GM19455 (cell line): Measurements from ENCODE around the gene WWTR1.
A peak's percentile ranks its signal among the peaks of the same experiment; 100 is the strongest.

Experiments used
- ATAC-seq: cut with Tn5 transposase; IDR thresholded peaks from one replicate; pipeline ENCODE4 v1.9.1; 2021; ENCODE audit not compliant: unreplicated experiment

Gene WWTR1

DNA sequence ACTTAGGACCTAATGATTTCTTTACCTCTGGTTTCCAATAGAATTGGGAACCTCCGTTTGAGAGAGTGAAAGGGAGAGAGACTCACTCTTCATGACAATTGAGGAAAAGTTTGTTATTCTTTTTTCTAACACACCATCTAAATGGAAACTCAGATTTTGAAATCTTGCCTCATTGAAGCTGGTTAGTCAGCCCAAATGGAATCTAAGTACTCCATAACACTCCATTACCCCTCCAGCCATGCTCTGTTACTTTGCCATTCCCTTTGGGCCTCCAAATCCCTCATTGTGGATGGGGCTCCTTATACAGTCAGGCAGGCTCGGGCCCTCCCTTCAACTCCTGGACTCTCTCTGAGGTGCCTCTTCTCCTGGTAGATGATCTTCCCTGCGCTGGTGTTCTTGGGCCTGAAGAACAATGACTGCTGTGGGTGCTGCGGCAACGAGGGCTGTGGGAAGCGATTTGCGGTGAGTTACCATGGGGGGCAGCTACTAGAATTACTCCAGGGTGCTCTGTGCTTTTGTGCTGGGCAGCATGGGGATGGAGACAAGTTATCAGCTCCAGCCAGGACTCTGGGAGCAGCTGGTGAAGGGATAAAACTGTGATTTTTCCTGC lies 182.3 kb downstream of the WWTR1 start:
- no peak for ATAC-seq

- ATAC-seq, result no peak
These were observed 183.5 kb downstream of the WWTR1 start, which contains the start of gene TM4SF4 for GRCh38 chr3:149474250-149474817. Gene TM4SF4, plus strand, starts transcription at chr3:149474697. Its CDS starts 181 bp downstream, at chr3:149474878.

- no peak for ATAC-seq
These were observed 184.2 kb downstream of the WWTR1 start for GRCh38 chr3:149473357-149474249.

DNA sequence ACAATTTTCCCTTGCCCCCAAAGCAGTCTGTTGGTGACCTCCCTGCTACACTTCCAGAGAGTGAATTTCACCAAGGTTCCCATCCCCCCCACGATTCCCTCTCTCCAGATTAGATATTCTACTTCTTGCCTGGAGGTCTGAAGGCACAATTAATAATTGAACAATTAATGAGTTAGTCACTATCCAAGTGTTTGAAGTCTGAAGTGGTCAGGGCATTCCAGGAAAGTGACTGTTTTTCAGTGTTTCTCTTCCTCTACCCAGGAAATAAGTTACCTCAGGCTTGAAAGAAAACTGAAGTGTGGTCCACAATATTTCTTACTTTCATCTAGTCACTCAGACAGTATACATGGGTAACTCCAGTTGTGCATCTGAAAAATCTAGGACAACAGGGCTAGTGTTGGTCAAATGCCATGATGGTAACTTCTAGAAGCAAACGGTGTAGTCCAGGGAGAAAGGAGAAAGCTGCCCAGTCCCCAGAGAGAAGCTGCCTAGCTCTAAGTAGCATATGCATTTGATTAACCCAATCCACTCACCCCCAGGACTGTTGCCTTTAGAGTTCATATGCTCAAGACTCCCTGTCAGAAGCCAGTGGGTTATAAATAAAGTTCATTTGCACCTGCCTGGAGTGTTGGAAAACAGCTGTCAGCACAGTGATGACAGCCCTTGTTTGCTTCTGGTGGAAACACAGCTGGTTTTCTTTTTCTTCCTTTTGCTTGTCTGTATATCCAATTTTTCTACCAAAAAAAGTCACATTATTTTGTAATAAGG lies 185.6 kb downstream of the WWTR1 start:
- no peak for ATAC-seq

GRCh38 chr3:149470381-149470780 lies 187.4 kb downstream of the WWTR1 start:
- ATAC-seq, result no peak

- ATAC-seq, result peak; percentile 91
These were observed 189.2 kb downstream of the WWTR1 start for GRCh38 chr3:149468504-149469212.
